G401.6 (cell line): ENCODE results near the gene RPL37A.

Experiments used
- FAIRE-seq: peaks from 2 replicates; lab custom pipeline; 2012; peaks lifted over from hg19 to GRCh38; lab: Jason Lieb, UNC

RPL37A gene

GRCh38 chr2:216548901-216549331 lies 50.3 kb downstream of the RPL37A start:
- no peak for FAIRE-seq

GRCh38 chr2:216549926-216550690 lies 51.5 kb downstream of the RPL37A start:
- no peak for FAIRE-seq

GRCh38 chr2:216551234-216552068 lies 52.8 kb downstream of the RPL37A start:
- FAIRE-seq, result no peak

DNA sequence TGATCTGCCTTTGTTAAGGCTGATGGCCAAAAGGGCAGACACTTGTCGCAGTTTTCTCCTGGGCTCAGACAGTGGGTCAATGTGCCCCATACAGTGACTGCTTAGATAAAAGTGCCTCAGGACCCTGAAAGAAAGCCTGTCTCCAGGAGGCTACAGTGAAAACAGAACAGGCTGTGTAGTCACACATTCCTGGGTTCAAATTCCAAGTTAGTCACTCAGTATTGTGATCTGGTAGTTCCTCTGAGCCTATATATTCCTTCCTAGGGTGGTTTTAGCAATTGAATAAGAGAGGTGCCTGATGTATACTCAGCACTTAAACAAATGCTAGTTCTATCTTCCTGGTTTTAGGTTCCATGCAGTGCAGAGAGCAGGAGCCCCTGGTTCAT lies 54.4 kb downstream of the RPL37A start:
- no peak for FAIRE-seq
